IgD-negative memory B cell (primary cell): ENCODE data around the gene MPHOSPH6. TPM values are rescaled to one million over a fixed set of nuclear protein-coding genes. Genes with fewer than 3 reads are reported as not detected.
"Not testable (repeated sequence)": the region's sequence is repeated elsewhere in the genome, so short reads cannot be mapped to it uniquely, and the experiment has no call there.

Experiments used
- H3K27ac Mint-ChIP-seq, 3 donors: one replicate each; pipeline ENCODE4 v1.8.0; 2020 to 2022; ENCODE audit warnings: mild to moderate bottlenecking in 3 of 3, mixed read lengths in 3 of 3, moderate library complexity in 1 of 3
- H3K27me3 Mint-ChIP-seq: one replicate; pipeline ENCODE4 v1.8.0; 2021; ENCODE audit warnings: mixed read lengths
- H3K36me3 Mint-ChIP-seq: one replicate; pipeline ENCODE4 v1.8.0; 2020; ENCODE audit warnings: mild to moderate bottlenecking, mixed read lengths
- H3K4me1 Mint-ChIP-seq, 3 donors: one replicate each; pipeline ENCODE4 v1.8.0; 2020 to 2022; ENCODE audit warnings: mixed read lengths in 3 of 3, mild to moderate bottlenecking in 1 of 3
- H3K4me3 Mint-ChIP-seq, 4 donors: one replicate each; pipeline ENCODE4 v1.8.0; 2020 to 2022; ENCODE audit warnings: mild to moderate bottlenecking in 4 of 4, mixed read lengths in 4 of 4, moderate library complexity in 3 of 4
- H3K9me3 Mint-ChIP-seq, 3 donors: one replicate each; pipeline ENCODE4 v1.8.0; 2020 to 2021; ENCODE audit warnings: mixed read lengths in 3 of 3, mild to moderate bottlenecking in 1 of 3
- polyA plus RNA-seq: library from polyadenylated mRNA; unstranded; fragments of 300-500 nt; fragmentation: Illumina TruSeq; gene quantifications from one replicate; pipeline ENCODE4 v1.2.3, GENCODE V29; 2021

Gene MPHOSPH6
- polyA plus RNA-seq, 1 donor from 2014 or later: 13.1 TPM

GRCh38 chr16:82149536-82149935 is 20.5 kb downstream of the MPHOSPH6 start:
- peaks cover 0 to 1% (median 0%) of the 10 kb centered on the region in 3 donors for H3K4me1 Mint-ChIP-seq
- H3K27me3 Mint-ChIP-seq: no peaks in the 10 kb centered on the region
- peaks cover 9% of the 10 kb centered on the region for H3K36me3 Mint-ChIP-seq
- no peak overlapping the region for H3K27ac Mint-ChIP-seq
- no peaks in the 10 kb centered on the region for H3K9me3 Mint-ChIP-seq
- no peak overlapping the region for H3K4me3 Mint-ChIP-seq

GRCh38 chr16:82147546-82147945 is 22.5 kb downstream of the MPHOSPH6 start:
- H3K27me3 Mint-ChIP-seq: no peaks in the 10 kb centered on the region
- peaks cover 9% of the 10 kb centered on the region for H3K36me3 Mint-ChIP-seq
- H3K9me3 Mint-ChIP-seq: no peaks in the 10 kb centered on the region
- H3K27ac Mint-ChIP-seq: no peak overlapping the region
- H3K4me3 Mint-ChIP-seq: no peak overlapping the region
- peaks cover 0 to 1% (median 0%) of the 10 kb centered on the region in 3 donors for H3K4me1 Mint-ChIP-seq

- Mint-ChIP-seq H3K4me3 (no peak overlapping the region), H3K4me1 (peaks cover 0 to 1% (median 0%) of the 10 kb centered on the region in 3 donors), H3K9me3 (no peaks in the 10 kb centered on the region)
Observed at GRCh38 chr16:82146957-82147356, 23.1 kb downstream of the MPHOSPH6 start.

GRCh38 chr16:82146556-82146955 is 23.5 kb downstream of the MPHOSPH6 start:
- no peak overlapping the region for H3K27ac Mint-ChIP-seq
- H3K4me3 Mint-ChIP-seq: no peak overlapping the region
- peaks cover 0 to 1% (median 0%) of the 10 kb centered on the region in 3 donors for H3K4me1 Mint-ChIP-seq
- no peaks in the 10 kb centered on the region for H3K9me3 Mint-ChIP-seq
- H3K27me3 Mint-ChIP-seq: no peaks in the 10 kb centered on the region
- peaks cover 9% of the 10 kb centered on the region for H3K36me3 Mint-ChIP-seq

More at GRCh38 chr16:82146957-82147356, 23.1 kb downstream of the MPHOSPH6 start:
- H3K27me3 Mint-ChIP-seq: no peaks in the 10 kb centered on the region
- H3K36me3 Mint-ChIP-seq: peaks cover 9% of the 10 kb centered on the region
- no peak overlapping the region for H3K27ac Mint-ChIP-seq

- H3K4me1 Mint-ChIP-seq, H3K9me3 Mint-ChIP-seq, H3K36me3 Mint-ChIP-seq, H3K27me3 Mint-ChIP-seq: not testable (repeated sequence)
- H3K4me3 Mint-ChIP-seq: peak overlapping the region in 3 of 4 donors; percentile 58 to 86 (median 83)
- H3K27ac Mint-ChIP-seq: peak overlapping the region in 1 of 3 donors; percentile 68
Observed at GRCh38 chr16:82139286-82139571, 30.8 kb downstream of the MPHOSPH6 start.

- Mint-ChIP-seq H3K4me1 (no peaks in the 10 kb centered on the region), H3K36me3 (peaks cover 9% of the 10 kb centered on the region), H3K4me3 (peak overlapping the region in 3 of 4 donors; percentile 58 to 86 (median 83)), H3K9me3 (no peaks in the 10 kb centered on the region), H3K27ac (peak overlapping the region in 1 of 3 donors; percentile 68), H3K27me3 (no peaks in the 10 kb centered on the region)
Observed at GRCh38 chr16:82138478-82139285, 31.3 kb downstream of the MPHOSPH6 start.

- Mint-ChIP-seq H3K36me3 (peaks cover 9% of the 10 kb centered on the region), H3K4me1 (no peaks in the 10 kb centered on the region), H3K4me3 (no peak overlapping the region), H3K9me3 (no peaks in the 10 kb centered on the region), H3K27ac (no peak overlapping the region), H3K27me3 (no peaks in the 10 kb centered on the region)
Observed at GRCh38 chr16:82137822-82138167, 32.2 kb downstream of the MPHOSPH6 start.

GRCh38 chr16:82136956-82137821 is 32.8 kb downstream of the MPHOSPH6 start:
- Mint-ChIP-seq H3K27ac (peak overlapping the region in 1 of 3 donors; percentile 48), H3K36me3 (peaks cover 9% of the 10 kb centered on the region), H3K4me3 (no peak overlapping the region), H3K4me1 (no peaks in the 10 kb centered on the region), H3K27me3 (no peaks in the 10 kb centered on the region), H3K9me3 (no peaks in the 10 kb centered on the region)

GRCh38 chr16:82135844-82136243 is 34.2 kb downstream of the MPHOSPH6 start:
- Mint-ChIP-seq H3K36me3 (peaks cover 8% of the 10 kb centered on the region), H3K9me3 (no peaks in the 10 kb centered on the region), H3K27me3 (no peaks in the 10 kb centered on the region), H3K4me3 (no peak overlapping the region), H3K4me1 (no peaks in the 10 kb centered on the region), H3K27ac (no peak overlapping the region)

GRCh38 chr16:82134846-82135245 is 35.2 kb downstream of the MPHOSPH6 start:
- peaks cover 6% of the 10 kb centered on the region for H3K36me3 Mint-ChIP-seq
- H3K27me3 Mint-ChIP-seq: no peaks in the 10 kb centered on the region
- no peak overlapping the region for H3K27ac Mint-ChIP-seq
- no peak overlapping the region for H3K4me3 Mint-ChIP-seq
- H3K9me3 Mint-ChIP-seq: no peaks in the 10 kb centered on the region
- H3K4me1 Mint-ChIP-seq: no peaks in the 10 kb centered on the region

- Mint-ChIP-seq H3K27ac (no peak overlapping the region), H3K27me3 (no peaks in the 10 kb centered on the region), H3K4me3 (no peak overlapping the region), H3K36me3 (peaks cover 5% of the 10 kb centered on the region), H3K9me3 (no peaks in the 10 kb centered on the region), H3K4me1 (no peaks in the 10 kb centered on the region)
Observed at GRCh38 chr16:82133798-82134197, 36.2 kb downstream of the MPHOSPH6 start.

GRCh38 chr16:82129881-82130280 is 40.1 kb downstream of the MPHOSPH6 start:
- Mint-ChIP-seq H3K27ac (no peak overlapping the region), H3K9me3 (peaks cover 1 to 10% (median 5%) of the 10 kb centered on the region in 3 donors), H3K36me3 (peaks cover 4% of the 10 kb centered on the region), H3K4me1 (no peaks in the 10 kb centered on the region), H3K27me3 (no peaks in the 10 kb centered on the region), H3K4me3 (no peak overlapping the region)

- Mint-ChIP-seq H3K27me3 (no peaks in the 10 kb centered on the region), H3K4me1 (no peaks in the 10 kb centered on the region), H3K27ac (no peak overlapping the region), H3K4me3 (no peak overlapping the region), H3K36me3 (peaks cover 4% of the 10 kb centered on the region), H3K9me3 (peaks cover 1 to 10% (median 5%) of the 10 kb centered on the region in 3 donors)
Observed at GRCh38 chr16:82124651-82125050, 45.4 kb downstream of the MPHOSPH6 start.

- Mint-ChIP-seq H3K36me3 (no peaks in the 10 kb centered on the region), H3K4me3 (no peak overlapping the region), H3K27me3 (peaks cover 1% of the 10 kb centered on the region), H3K4me1 (no peaks in the 10 kb centered on the region), H3K9me3 (no peaks in the 10 kb centered on the region), H3K27ac (no peak overlapping the region)
Observed at GRCh38 chr16:82119405-82119804, 50.6 kb downstream of the MPHOSPH6 start.

- Mint-ChIP-seq H3K36me3 (no peaks in the 10 kb centered on the region), H3K27me3 (peaks cover 3% of the 10 kb centered on the region), H3K4me3 (no peak overlapping the region), H3K9me3 (no peaks in the 10 kb centered on the region), H3K27ac (no peak overlapping the region), H3K4me1 (no peaks in the 10 kb centered on the region)
Observed at GRCh38 chr16:82118749-82119148, 51.3 kb downstream of the MPHOSPH6 start.
